OCI-LY3 (cell line): ENCODE results near the gene POP4.
A peak's percentile ranks its signal among the peaks of the same experiment; 100 is the strongest.

Source experiments
- H2AFZ ChIP-seq: fragments of 200-600, 300-600 bp; shearing (Covaris generic); 2 replicates; pipeline ENCODE4 v1.6.0; 2014; ENCODE audit warnings: antibody characterized with exemption, low read depth, low read length
- H3K27ac ChIP-seq: fragments of 200-600, 300-600 bp; sonication (generic); 2 replicates; pipeline ENCODE4 v1.5.1; 2014; ENCODE audit warnings: mild to moderate bottlenecking, low read length, moderate library complexity, mixed read lengths
- H3K27me3 ChIP-seq: fragments of 200-600, 300-600 bp; sonication (generic); 2 replicates; pipeline ENCODE4 v1.6.1; 2014; ENCODE audit warnings: low read depth, low read length, mixed read lengths
- H3K36me3 ChIP-seq: fragments of 200-600, 300-600 bp; sonication (generic); replicated peaks from 2 replicates; pipeline ENCODE3; 2014; ENCODE audit warnings: low read depth, low read length, mixed read lengths
- H3K4me1 ChIP-seq: fragments of 300-600, 200-600 bp; sonication (generic); 2 replicates; pipeline ENCODE4 v1.6.1; 2014; ENCODE audit warnings: low read length, mixed read lengths
- H3K4me2 ChIP-seq: fragments of 200-600, 300-600 bp; sonication (generic); 2 replicates; pipeline ENCODE4 v1.6.1; 2014; ENCODE audit warnings: low read length, mixed read lengths
- H3K4me3 ChIP-seq: fragments of 300-600, 200-600 bp; sonication (generic); 2 replicates; pipeline ENCODE4 v1.5.1; 2014; ENCODE audit warnings: antibody characterized with exemption, mild to moderate bottlenecking, low read length, moderate library complexity
- H3K79me2 ChIP-seq: fragments of 300-600, 200-600 bp; shearing (Covaris generic); 2 replicates; pipeline ENCODE4 v1.6.1; 2014; ENCODE audit warnings: mild to moderate bottlenecking, low read length, mixed read lengths
- H3K9ac ChIP-seq: fragments of 300-600, 200-600 bp; shearing (Covaris generic); 2 replicates; pipeline ENCODE4 v1.6.0; 2014; ENCODE audit warnings: mild to moderate bottlenecking, low read length, moderate library complexity
- H3K9me3 ChIP-seq: fragments of 200-600, 300-600 bp; shearing (Covaris generic); 2 replicates; pipeline ENCODE4 v1.6.1; 2014; ENCODE audit warnings: low read length, mixed read lengths; ENCODE audit not compliant: insufficient read depth
- H4K20me1 ChIP-seq: fragments of 200-600, 300-600 bp; sonication (generic); 2 replicates; pipeline ENCODE4 v1.6.1; 2016; ENCODE audit warnings: low read length, mixed read lengths; ENCODE audit not compliant: insufficient read depth
- EZH2phosphoT487 ChIP-seq: fragments of 200-600 bp; shearing (Covaris generic); IDR thresholded peaks from 2 replicates; pipeline ENCODE4 v1.6.1; 2018; ENCODE audit warnings: antibody characterized with exemption, mixed run types, low read depth
- TF ChIP-seq, protein P1 (sequence below): fragments of 200-600, 300-600 bp; sonication (generic); IDR thresholded peaks from 2 replicates; pipeline ENCODE4 v1.5.1; 2014; ENCODE audit warnings: antibody characterized with exemption, low read length, low read depth

The POP4 gene

DNA sequence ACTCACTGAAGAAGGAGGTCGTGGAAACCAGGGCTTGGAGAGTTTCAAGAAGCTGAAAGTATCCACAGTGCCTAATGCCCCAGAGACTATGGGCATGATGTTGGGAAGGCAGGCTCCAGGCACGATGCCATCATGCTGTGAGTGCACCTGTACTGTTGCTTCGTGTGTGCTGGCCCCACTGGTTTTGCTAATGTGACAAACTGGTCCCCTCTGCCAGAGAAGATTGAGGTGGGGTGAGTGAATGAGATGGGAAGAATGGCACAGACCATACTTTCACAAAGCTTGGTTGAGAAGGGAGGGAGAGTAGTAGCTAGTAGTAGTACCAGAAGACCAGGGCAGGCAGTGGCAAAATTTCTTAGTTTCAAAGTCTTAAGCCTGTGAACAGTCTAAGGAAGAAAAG lies 19.0 kb upstream of the POP4 start:
- H2AFZ ChIP-seq = no peak overlapping the region
- peaks cover 3% of the 10 kb centered on the region; the same call in 1 of the 2 replicates for H3K4me1 ChIP-seq
- H3K27me3 ChIP-seq = peaks cover 65% of the 10 kb centered on the region
- TF ChIP-seq EZH2phosphoT487 = no peak
- TF ChIP-seq, protein P1, sequence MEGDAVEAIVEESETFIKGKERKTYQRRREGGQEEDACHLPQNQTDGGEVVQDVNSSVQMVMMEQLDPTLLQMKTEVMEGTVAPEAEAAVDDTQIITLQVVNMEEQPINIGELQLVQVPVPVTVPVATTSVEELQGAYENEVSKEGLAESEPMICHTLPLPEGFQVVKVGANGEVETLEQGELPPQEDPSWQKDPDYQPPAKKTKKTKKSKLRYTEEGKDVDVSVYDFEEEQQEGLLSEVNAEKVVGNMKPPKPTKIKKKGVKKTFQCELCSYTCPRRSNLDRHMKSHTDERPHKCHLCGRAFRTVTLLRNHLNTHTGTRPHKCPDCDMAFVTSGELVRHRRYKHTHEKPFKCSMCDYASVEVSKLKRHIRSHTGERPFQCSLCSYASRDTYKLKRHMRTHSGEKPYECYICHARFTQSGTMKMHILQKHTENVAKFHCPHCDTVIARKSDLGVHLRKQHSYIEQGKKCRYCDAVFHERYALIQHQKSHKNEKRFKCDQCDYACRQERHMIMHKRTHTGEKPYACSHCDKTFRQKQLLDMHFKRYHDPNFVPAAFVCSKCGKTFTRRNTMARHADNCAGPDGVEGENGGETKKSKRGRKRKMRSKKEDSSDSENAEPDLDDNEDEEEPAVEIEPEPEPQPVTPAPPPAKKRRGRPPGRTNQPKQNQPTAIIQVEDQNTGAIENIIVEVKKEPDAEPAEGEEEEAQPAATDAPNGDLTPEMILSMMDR = no peak
- H3K79me2 ChIP-seq = no peaks in the 10 kb centered on the region
- H4K20me1 ChIP-seq = no peaks in the 10 kb centered on the region
- H3K36me3 ChIP-seq = no peaks in the 10 kb centered on the region
- no peak overlapping the region for H3K27ac ChIP-seq
- H3K9ac ChIP-seq = no peak overlapping the region
- H3K4me2 ChIP-seq = no peak overlapping the region
- H3K9me3 ChIP-seq = no peaks in the 10 kb centered on the region
- H3K4me3 ChIP-seq = no peak overlapping the region

DNA sequence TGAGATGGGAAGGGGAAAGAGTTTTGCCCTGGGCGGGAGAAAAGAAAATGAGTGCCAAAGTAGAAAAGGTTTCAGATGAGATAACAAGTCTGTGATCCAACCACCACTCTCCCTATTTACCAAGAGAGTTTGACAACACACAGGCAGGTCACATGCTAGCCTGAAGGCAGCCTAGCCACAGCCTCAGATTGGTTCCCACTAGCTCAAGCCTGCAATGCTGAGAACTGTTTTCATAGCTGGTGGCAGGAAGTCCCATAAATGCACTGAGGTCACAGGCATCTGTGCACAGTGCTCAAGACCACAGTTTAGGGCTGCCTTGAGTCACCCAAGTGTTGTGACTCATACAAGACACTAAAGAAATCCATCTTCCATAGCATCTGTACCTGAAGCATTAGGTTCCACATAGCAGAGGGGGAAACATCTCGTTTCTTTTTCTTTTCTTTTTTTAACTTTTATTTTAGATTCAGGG lies 18.5 kb upstream of the POP4 start:
- no peak overlapping the region for H2AFZ ChIP-seq

GRCh38 chr19:29588095-29588494 lies 18.0 kb upstream of the POP4 start:
- Histone ChIP-seq H3K4me1 (peaks cover 3% of the 10 kb centered on the region; the same call in 1 of the 2 replicates), H2AFZ (no peak overlapping the region), H3K9me3 (no peaks in the 10 kb centered on the region), H4K20me1 (no peaks in the 10 kb centered on the region), H3K27me3 (peaks cover 71% of the 10 kb centered on the region), H3K9ac (no peak overlapping the region), H3K4me3 (no peak overlapping the region), H3K4me2 (no peak overlapping the region), H3K27ac (no peak overlapping the region), H3K36me3 (no peaks in the 10 kb centered on the region), H3K79me2 (no peaks in the 10 kb centered on the region)
- TF ChIP-seq, protein P1 = no peak
- TF ChIP-seq EZH2phosphoT487 = no peak

More for the DNA sequence above, 18.5 kb upstream of the POP4 start:
- H3K79me2 ChIP-seq = no peaks in the 10 kb centered on the region
- H3K36me3 ChIP-seq = no peaks in the 10 kb centered on the region
- TF ChIP-seq, protein P1 = no peak
- H4K20me1 ChIP-seq = no peaks in the 10 kb centered on the region
- no peak overlapping the region for H3K27ac ChIP-seq
- no peak overlapping the region for H3K9ac ChIP-seq
- no peaks in the 10 kb centered on the region for H3K9me3 ChIP-seq
- no peak overlapping the region for H3K4me3 ChIP-seq
- peaks cover 70% of the 10 kb centered on the region for H3K27me3 ChIP-seq
- peaks cover 3% of the 10 kb centered on the region; the same call in 1 of the 2 replicates for H3K4me1 ChIP-seq
- no peak overlapping the region for H3K4me2 ChIP-seq

- Histone ChIP-seq H3K9ac (no peak overlapping the region), H3K79me2 (no peaks in the 10 kb centered on the region), H3K27me3 (peaks cover 57% of the 10 kb centered on the region), H3K27ac (no peak overlapping the region), H3K9me3 (no peaks in the 10 kb centered on the region), H3K4me1 (peaks cover 5% of the 10 kb centered on the region), H4K20me1 (no peaks in the 10 kb centered on the region), H3K36me3 (no peaks in the 10 kb centered on the region), H3K4me2 (no peak overlapping the region), H2AFZ (no peak overlapping the region), H3K4me3 (no peak overlapping the region)
- TF ChIP-seq, protein P1 = peak; percentile 34
- TF ChIP-seq EZH2phosphoT487 = no peak
Measured at GRCh38 chr19:29590278-29590677, 15.8 kb upstream of the POP4 start.
